Panc1 (cell line): Measurements from ENCODE around the gene POFUT2.

ENCODE experiments used
- CTCF ChIP-seq: fragments of 450-650 bp; IDR thresholded peaks from 2 replicates; pipeline ENCODE4 v1.5.1; 2017; ENCODE audit warnings: mild to moderate bottlenecking
- POLR2AphosphoS5 ChIP-seq: IDR thresholded peaks from 2 replicates; pipeline ENCODE4 v1.6.1; 2012; ENCODE audit warnings: mild to moderate bottlenecking, low read depth, low read length, moderate library complexity
- SIN3A ChIP-seq: IDR thresholded peaks from 2 replicates; pipeline ENCODE4 v1.6.1; 2012; ENCODE audit warnings: low read depth, mild to moderate bottlenecking, low read length, moderate library complexity, borderline replicate concordance; ENCODE audit not compliant: insufficient read depth
- TCF7L2 ChIP-seq: IDR thresholded peaks from 2 replicates; pipeline ENCODE4 v1.6.1; 2011; ENCODE audit warnings: mild to moderate bottlenecking, low read depth, low read length, inconsistent platforms
- TF ChIP-seq, protein P1 (sequence below), 2 experiments: IDR thresholded peaks; 2 replicates each; pipeline ENCODE4 v1.6.1; 2011 to 2012; ENCODE audit warnings: low read depth in 2 of 2, control low read depth in 1 of 2, low read length in 1 of 2, mild to moderate bottlenecking in 1 of 2, moderate library complexity in 1 of 2; ENCODE audit not compliant: insufficient read depth in 1 of 2

DNA sequence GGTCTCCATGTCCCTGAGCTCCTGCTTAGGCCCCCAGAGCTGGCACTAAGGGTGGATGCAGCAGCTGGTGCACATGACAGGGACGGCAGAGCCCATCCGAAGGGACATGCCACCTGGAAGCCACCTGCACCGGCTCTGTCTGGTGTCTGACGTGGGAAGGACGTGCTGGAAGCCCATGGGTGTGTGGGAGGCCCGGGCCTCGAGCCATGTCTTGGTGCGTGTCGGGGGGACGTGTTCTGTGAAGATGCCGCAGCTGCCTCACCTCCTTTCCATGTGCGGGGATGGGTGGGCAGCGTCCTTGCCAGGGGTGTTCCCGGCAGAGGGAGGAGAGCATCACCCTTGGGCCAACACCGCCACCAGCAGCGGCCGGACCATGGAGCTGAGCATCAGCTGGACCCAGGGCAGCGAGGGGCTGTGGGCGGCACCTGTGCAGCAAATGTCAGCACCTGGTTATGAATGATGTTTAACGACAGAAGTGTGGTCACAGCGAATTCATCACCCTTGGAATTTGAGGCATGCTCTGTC lies 15.5 kb upstream of the POFUT2 start:
- TF ChIP-seq CTCF = no peak
- TF ChIP-seq, protein P1, sequence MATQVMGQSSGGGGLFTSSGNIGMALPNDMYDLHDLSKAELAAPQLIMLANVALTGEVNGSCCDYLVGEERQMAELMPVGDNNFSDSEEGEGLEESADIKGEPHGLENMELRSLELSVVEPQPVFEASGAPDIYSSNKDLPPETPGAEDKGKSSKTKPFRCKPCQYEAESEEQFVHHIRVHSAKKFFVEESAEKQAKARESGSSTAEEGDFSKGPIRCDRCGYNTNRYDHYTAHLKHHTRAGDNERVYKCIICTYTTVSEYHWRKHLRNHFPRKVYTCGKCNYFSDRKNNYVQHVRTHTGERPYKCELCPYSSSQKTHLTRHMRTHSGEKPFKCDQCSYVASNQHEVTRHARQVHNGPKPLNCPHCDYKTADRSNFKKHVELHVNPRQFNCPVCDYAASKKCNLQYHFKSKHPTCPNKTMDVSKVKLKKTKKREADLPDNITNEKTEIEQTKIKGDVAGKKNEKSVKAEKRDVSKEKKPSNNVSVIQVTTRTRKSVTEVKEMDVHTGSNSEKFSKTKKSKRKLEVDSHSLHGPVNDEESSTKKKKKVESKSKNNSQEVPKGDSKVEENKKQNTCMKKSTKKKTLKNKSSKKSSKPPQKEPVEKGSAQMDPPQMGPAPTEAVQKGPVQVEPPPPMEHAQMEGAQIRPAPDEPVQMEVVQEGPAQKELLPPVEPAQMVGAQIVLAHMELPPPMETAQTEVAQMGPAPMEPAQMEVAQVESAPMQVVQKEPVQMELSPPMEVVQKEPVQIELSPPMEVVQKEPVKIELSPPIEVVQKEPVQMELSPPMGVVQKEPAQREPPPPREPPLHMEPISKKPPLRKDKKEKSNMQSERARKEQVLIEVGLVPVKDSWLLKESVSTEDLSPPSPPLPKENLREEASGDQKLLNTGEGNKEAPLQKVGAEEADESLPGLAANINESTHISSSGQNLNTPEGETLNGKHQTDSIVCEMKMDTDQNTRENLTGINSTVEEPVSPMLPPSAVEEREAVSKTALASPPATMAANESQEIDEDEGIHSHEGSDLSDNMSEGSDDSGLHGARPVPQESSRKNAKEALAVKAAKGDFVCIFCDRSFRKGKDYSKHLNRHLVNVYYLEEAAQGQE (IDR thresholded peaks at IDR 0.05; ENCODE audit: insufficient read depth in 1 of 2, low read depth in 2 of 2, low read length in 1 of 2) = no peak
- no peak for TF ChIP-seq POLR2AphosphoS5
- no peak for TF ChIP-seq SIN3A
- no peak for TF ChIP-seq TCF7L2
